Stimulated activated CD8-positive, alpha-beta memory T cell treated with anti-CD3 and anti-CD28 coated beads, Interleukin-7, amount 100 ng/mL, for 1 hour (primary cell): Measurements from ENCODE around the gene IL37.

Experiments
- DNase-seq, 2 donors: peaks; one replicate each; pipeline ENCODE4 v3.0.0-alpha.2; 2020; ENCODE audit warnings: low read depth in 2 of 2

Gene IL37

GRCh38 chr2:112910865-112911264, at the start of gene IL37:
Gene IL37, plus strand, starts transcription at chr2:112911165. Its CDS starts 1,848 bp downstream, at chr2:112913013.
- no peak for DNase-seq

GRCh38 chr2:112864072-112864471, 46.9 kb upstream of the IL37 start:
- DNase-seq: no peak

GRCh38 chr2:112866128-112866835, 44.7 kb upstream of the IL37 start:
- DNase-seq: no peak

DNA sequence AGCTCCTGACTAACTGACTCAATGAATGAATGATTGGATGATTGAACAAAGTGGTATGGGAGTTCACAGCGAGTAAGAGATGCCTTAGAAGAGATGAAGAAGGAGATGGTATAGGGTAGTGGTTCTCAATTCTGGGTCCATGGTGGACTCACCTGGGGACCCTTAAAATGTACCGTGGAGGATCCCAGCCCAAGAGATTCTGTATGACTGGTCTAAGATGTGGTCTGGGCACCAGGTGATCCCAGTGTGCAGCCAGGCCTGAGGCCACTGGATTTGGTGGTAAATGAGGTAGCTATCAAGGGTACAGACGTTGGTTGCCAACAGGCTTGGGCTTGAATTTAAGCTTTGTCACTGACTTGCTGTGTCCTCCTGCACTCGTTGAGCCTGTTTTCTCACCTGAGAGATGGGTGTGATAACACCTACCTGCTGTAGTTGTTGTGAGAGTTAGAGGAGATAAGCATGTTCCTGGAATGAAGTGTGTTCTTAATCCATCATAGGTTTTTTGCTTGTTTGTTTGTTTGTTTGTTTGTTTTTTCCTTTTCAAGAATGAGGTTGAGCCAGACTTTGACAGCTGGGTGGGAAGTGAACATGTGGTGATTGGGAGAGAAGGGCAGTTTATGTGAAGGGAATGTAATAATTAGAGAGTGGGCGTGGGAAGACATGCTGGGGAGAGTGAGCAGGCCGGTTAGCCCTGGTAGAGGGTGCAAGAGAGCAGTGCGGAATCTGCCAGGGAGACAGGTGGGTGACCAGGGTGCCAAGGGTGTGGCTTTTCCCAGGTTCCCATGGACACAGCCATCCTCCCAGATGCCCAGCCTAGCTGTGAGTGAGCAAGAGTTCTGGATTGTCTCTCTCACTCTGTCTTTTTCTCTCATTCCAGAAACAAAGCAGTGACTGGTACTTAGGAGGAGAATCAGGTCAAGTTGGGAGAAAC, 43.0 kb upstream of the IL37 start:
- no peak for DNase-seq

DNA sequence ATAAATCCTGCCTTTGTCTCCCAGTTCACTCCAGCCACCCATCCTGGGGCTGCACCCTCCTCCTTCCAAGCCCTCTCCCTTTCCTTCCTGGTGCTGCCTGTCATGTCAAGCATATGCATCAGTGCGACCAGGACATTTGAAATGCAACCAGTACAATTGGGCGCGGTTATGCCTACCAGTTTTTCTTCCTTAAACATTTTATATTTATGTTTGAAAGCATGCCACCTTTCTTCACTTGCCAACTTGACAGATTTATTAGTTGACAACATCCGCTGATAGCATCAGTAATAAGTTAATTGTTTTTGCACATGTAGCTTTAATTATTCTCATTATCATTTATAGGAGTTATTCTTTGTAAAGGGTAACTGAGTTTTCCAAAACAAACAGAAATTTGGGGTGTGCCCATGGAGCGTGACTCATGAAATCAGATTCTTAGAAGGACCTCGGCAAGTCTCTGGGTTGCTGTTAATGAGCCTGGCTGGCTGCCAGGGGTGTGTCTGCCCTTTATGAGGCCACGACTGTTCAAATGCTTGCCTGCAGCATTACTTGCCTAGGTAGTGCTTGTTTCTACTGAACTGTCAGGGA, 41.6 kb upstream of the IL37 start:
- no peak for DNase-seq

GRCh38 chr2:112870841-112871835, 39.8 kb upstream of the IL37 start:
- DNase-seq: no peak

DNA sequence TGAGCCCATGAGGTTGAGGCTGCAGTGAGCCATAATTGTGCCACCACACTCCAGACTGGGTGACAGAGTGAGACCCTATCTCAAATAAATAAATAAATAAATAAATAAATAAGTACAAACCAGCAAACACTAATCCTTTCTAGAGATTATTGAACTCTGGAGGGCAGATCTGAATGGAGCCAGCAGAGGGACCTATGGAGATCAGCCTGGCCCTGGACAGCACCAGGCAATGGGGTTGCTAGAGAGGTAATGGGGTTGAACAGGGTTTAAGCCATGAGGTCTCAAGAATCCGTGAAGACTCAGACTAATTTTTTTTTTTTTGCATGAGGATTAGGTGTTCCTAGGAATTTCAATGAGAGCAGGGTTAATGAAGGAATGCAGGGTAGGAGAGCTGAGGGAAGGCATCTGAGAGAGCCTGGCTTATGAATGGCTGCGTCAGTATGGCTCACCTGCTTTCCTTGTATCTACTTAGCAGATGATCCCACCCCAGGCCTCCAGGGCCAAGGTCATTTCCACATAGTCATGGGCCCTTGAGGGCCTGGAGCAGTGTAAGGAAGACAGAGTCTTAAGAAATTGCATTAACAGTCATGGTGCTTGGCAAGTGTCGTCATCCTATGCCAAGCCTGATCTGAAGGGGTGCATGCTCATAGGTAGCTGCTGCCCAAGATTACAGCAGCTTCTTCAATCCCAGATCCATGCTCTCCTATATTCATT, 34.6 kb upstream of the IL37 start:
- no peak for DNase-seq

- no peak for DNase-seq
These were observed 34.0 kb upstream of the IL37 start for GRCh38 chr2:112876971-112877361.

GRCh38 chr2:112877423-112877822, 33.5 kb upstream of the IL37 start:
- no peak for DNase-seq

DNA sequence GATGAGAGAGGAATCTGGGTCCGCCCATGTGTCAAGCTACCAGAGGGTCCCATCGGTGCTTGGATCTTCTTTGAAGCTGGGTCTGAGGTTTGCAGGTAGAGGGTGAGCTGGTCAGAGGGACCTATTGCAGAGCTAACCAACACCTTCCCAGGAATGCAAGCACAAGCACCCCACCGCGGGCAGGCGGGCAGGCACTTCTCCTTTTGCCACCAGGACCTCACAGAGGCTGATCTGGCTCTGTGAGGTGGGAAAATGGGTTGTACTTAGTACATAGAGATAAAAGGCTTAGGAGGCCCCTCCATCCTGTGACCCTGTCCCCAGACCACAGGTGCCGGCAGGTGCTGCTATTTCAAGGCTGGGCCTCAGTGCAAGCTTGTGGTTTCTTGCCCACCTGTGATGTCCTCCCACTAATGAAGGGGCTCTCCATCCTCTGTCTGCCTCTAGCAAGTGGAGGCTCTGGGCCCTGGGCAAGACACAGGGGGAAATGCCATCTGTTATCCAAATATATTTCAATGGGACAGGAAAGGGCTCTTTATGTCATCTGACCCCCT, 31.4 kb upstream of the IL37 start:
- no peak for DNase-seq

DNA sequence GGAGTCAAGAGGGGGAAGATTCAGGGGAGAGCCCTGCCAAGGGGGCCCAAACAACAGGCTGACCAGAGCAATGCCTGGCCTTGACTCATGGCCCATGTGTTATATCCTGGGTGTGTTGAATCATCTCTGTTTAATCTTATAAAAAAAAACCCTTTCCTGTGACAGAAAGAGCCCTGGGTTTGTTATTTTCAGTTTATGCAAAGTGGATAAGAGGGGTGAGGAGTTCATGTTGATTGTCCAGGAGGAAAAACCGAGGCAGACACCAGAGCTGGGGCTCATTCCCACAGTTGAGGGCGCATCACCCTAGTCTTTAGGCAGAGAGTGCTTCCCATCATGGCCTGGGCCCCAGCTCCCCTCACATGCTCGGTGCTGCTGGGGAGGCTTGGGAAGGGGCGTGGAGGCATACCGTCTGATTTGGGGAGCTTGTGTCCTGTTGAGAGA, 30.9 kb upstream of the IL37 start:
- no peak for DNase-seq

- no peak for DNase-seq
These were observed 30.3 kb upstream of the IL37 start for GRCh38 chr2:112880696-112881095.

DNA sequence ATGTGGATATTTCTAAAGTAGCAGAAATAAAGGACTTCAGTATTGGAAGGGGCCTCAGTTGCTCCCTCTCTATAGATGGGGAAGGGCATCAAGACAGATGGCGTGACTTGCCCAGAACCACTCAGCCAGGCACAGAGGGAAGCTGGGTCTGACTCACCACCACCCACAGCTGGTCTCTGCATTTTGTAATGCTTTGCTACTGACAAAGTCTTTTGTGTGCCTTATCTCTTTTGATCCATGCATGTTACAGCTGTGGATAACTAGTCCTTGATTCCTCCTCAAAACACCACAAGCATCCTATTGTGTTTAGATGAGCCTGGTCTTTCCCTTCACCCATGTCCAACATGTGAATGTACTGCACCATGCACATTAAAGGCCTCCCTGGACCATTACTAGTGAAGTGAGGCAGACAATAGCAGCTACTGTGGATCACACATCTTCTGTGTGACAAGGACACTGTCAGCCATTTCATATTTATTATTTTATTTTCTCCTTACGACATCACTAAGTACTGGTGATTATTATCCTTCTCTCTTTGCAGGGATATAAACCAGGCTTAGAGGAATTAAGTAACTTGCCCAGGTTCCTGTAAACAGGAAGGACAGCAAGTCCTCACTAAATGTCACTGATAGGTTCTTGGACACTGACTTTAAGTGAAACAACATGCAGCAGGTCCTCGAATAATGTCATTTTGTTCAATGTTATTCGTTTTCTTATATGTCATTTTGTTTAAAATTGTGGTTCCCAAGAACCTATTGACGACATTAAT, 29.6 kb upstream of the IL37 start:
- no peak for DNase-seq

- no peak for DNase-seq
These were observed 27.3 kb upstream of the IL37 start for GRCh38 chr2:112883669-112884068.

DNA sequence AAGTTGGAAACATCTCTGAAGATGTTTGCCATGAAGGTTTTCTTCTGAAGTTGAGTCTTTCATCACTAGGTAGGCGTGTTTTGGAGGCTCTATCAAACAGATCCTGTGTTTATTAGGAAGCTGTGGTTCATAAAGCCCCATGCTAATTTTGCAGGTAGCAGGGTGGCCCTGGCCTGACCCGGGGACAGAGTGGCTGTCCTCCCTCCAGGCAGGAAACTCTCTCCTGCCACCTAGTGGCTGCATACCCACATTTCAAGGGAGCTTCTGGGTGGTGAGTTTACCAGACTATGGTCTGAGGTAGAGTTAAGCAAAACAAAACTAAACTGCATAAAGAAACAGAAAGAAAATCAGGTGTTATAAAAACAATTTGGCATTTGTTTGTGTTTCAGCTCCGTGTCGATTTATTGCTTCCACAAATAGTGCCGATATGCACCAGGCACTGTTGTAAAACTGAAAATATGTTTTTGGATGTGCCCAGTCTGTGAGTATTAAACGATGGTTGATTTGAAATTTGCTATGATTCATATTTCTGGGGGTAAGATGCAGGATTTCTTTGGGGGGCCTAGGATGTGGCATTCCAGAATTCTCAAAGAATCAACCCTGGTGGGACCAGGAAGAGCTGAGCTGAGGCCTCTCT, 26.0 kb upstream of the IL37 start:
- DNase-seq: peak; percentile 12 to 41

GRCh38 chr2:112885506-112885902, 25.5 kb upstream of the IL37 start:
- DNase-seq: no peak

GRCh38 chr2:112886291-112886690, 24.7 kb upstream of the IL37 start:
- no peak for DNase-seq

GRCh38 chr2:112887964-112888749, 22.8 kb upstream of the IL37 start:
- no peak for DNase-seq
